ENCODE results near the gene KIF5A. TPM values are rescaled to one million over a fixed set of nuclear protein-coding genes. Genes with fewer than 3 reads are reported as not detected.

Gene KIF5A
- total RNA-seq, 4 donors from 2014 or later, result 0.08 to 1.2 (median 0.23) TPM

- whole genome bisulfite sequencing, 2 donors, result 84 to 91% methylated on average over 12 of the region's 12 CpGs
- no peak for TF ChIP-seq POLR2A (IDR thresholded peaks at IDR 0.05)
- TF ChIP-seq CTCF (IDR thresholded peaks at IDR 0.05), result no peak
- DNase-seq (ENCODE audit: low spot score in 2 of 2), result no peak
- no peak overlapping the region for H3K4me3 ChIP-seq (ENCODE audit: low read depth, poor library complexity, severe bottlenecking)
- intact Hi-C loops (cut with DNase I; ENCODE audit: low total_unique reads), result no loop called here
These were observed 22.3 kb downstream of the KIF5A start for GRCh38 chr12:57571926-57572762.

- no peak overlapping the region for H3K4me3 ChIP-seq (ENCODE audit: low read depth, poor library complexity, severe bottlenecking)
- DNase-seq (ENCODE audit: low spot score in 2 of 2), result no peak
- 88 to 92% methylated on average over 10 of the region's 10 CpGs for WGBS, 2 donors
- TF ChIP-seq POLR2A (IDR thresholded peaks at IDR 0.05), result no peak
- no peak for TF ChIP-seq CTCF (IDR thresholded peaks at IDR 0.05)
- intact Hi-C loops (cut with DNase I; ENCODE audit: low total_unique reads), result no loop called here
These were observed 25.0 kb downstream of the KIF5A start for GRCh38 chr12:57574795-57575194.

GRCh38 chr12:57575771-57576612 is 26.1 kb downstream of the KIF5A start:
- DNase-seq (ENCODE audit: low spot score in 2 of 2), result no peak
- TF ChIP-seq CTCF (IDR thresholded peaks at IDR 0.05) (no peak), POLR2A (IDR thresholded peaks at IDR 0.05) (no peak)
- H3K4me3 ChIP-seq (ENCODE audit: low read depth, poor library complexity, severe bottlenecking), result no peak overlapping the region
- WGBS, 2 donors, result 85 to 94% methylated on average over 12 of the region's 12 CpGs
- intact Hi-C loops (cut with DNase I; ENCODE audit: low total_unique reads), result no loop called here

GRCh38 chr12:57576613-57577160 is 26.8 kb downstream of the KIF5A start:
- DNase-seq (ENCODE audit: low spot score in 2 of 2), result no peak
- WGBS, 2 donors, result 66 to 81% methylated on average over 9 of the region's 9 CpGs
- TF ChIP-seq CTCF (IDR thresholded peaks at IDR 0.05) (no peak), POLR2A (IDR thresholded peaks at IDR 0.05) (no peak)
- H3K4me3 ChIP-seq (ENCODE audit: low read depth, poor library complexity, severe bottlenecking), result no peak overlapping the region
- intact Hi-C loops (cut with DNase I; ENCODE audit: low total_unique reads), result no loop called here

GRCh38 chr12:57577981-57578758 is 28.3 kb downstream of the KIF5A start:
- 87 to 88% methylated on average over 12 of the region's 12 CpGs for WGBS, 2 donors
- intact Hi-C loops (cut with DNase I; ENCODE audit: low total_unique reads), result no loop called here
- TF ChIP-seq CTCF (IDR thresholded peaks at IDR 0.05), result no peak
- TF ChIP-seq POLR2A (IDR thresholded peaks at IDR 0.05), result no peak
- no peak overlapping the region for H3K4me3 ChIP-seq (ENCODE audit: low read depth, poor library complexity, severe bottlenecking)
- DNase-seq (ENCODE audit: low spot score in 2 of 2), result no peak

All from lower leg skin (tissue), 4 donors.